Activated CD4-positive, CD25-positive, alpha-beta regulatory T cell treated with anti-CD3 and anti-CD28 coated beads, Interleukin-2, amount 50 U/mL, for 16 hours (primary cell): ENCODE results near the gene DST.
"Not testable (repeated sequence)": the region's sequence is repeated elsewhere in the genome, so short reads cannot be mapped to it uniquely, and the experiment has no call there.

Experiments used
- DNase-seq: peaks from one replicate; pipeline ENCODE4 v3.0.0-alpha.2; 2020; ENCODE audit warnings: low read depth, low spot score

The DST gene

DNA sequence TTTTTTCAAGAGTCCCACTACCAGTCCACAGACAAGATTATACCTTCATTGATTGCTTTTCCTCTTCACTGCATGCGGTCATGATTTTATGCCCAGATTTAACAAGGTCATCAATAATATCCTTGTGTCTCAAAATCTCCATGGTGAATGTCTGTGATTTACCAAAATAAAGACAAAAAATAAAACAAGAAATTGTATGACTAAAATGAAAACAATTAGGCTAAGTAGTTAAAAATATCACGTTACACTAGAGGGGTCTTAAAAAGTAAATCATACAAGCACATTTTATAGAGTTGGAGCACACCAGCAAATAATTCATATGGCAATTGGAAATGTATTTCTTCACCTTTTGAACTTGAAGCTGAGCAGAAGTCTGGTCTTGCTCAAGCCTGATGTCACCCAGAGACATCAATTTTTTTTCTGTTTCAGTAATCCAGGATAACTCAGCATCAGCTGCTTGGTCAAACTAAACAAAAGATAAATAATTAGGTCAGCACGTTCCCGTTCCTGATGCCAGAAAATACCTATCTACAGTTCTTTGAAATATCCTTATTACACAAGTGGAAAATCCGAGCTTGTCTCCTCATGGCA, 125.4 kb downstream of the DST start:
- DNase-seq = no peak

DNA sequence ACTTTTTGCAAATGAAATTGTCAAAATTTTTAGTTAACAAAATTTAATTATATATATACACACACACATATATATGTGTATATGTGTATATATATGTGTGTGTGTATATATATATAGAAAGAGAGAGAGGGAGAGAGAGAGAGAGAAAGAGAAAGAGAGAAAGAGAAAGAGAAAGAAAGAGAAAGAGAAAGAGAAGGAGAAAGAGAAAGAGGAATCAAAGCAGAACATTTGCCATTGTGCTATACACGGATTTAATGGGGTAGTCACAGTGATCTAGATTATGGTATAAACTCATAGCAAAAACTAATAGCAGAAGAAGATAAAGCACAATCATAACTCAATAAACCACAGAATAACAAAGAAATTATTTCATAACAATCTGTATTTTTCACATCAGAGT, 126.7 kb downstream of the DST start:
- no peak for DNase-seq

DNA sequence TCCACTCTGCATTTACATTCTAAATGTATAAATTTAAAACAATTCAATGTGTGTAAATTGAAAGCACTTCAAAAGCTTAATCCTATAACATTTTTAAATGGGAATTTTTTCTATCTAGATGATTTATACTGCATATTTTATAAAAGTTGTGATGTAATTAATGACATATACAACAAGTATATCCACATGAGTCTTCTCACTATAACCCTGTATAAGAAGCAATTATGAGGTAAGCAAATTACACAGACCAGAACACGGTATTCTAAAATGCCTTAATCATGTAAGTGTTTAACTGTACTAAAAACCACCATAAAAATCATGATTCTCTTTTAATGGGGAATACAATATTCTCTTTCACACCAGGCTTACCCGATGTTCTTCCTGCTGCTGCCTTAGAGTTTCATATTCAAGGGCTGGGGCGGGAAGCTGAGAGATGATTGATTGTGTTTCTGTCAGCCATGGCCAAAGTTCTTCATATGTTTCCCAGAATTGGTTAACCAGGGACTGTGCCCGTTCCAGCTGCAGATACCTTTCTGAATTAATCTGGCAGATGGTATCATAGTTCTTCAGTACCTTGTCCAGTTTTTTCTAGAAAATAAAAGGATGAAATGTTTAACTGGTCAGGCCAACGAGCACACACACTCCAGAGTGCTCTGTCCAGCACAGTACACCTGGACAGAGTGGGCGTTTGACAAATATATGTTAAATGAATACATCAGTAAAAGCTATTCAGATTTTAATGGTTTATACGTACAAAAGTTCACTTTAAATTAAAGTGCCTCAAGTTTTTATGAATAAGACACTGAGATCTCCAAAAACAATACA, 127.4 kb downstream of the DST start:
- DNase-seq = no peak

DNA sequence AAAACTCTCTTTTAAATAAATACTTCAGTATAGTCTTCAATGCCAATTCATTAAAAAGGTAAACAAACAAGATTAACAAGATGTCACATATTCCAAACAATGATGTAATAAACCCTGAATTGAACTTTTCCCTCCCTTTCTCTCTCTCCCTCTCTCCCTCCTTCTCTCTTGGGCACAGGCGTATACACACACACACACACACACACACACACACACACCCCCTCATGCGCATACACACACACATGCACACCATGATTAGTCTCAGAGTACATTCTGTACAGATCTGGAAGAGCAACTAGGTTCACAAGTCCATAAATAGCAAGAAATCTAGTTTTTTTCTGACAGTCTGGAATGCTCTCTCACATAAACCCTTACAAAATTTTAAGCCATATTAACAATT, 128.3 kb downstream of the DST start:
- no peak for DNase-seq

DNA sequence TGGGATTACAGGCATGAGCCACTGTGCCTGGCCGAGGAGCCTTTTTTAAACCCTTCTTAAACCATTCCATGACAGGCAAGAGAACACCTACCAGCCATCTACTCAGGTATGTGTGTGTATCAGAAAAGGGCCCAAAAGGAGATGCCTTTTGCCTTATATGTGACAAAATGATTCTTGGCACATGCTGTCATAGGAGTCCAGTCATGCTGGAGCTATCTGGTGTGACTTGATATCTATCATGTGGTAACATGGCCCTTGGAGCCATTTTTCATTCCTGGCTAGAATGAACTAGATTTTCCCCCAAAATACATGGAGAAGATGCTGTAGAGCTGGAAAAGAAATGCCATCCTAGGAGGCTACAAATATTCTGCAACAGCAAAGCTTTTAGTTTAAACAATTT, 129.1 kb downstream of the DST start:
- DNase-seq = no peak

DNA sequence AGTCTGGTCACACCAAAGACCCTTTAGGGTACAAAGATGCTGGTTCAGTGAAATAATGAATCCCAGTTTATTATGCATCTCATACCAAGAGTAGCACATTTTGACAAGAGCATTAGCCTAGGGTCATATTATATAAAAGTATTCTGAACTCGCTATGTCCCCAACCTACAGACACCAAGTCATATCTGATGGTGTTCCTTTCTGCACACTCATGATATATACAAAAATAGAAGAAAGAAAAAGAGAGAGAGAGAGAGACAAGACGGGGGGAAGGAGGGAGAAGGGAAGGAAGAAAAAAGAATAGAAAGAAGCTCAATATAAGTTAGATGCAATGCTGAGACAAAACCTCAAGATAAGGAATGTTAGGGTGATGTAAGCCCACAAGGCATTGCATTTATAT, 131.1 kb downstream of the DST start:
- no peak for DNase-seq

DNA sequence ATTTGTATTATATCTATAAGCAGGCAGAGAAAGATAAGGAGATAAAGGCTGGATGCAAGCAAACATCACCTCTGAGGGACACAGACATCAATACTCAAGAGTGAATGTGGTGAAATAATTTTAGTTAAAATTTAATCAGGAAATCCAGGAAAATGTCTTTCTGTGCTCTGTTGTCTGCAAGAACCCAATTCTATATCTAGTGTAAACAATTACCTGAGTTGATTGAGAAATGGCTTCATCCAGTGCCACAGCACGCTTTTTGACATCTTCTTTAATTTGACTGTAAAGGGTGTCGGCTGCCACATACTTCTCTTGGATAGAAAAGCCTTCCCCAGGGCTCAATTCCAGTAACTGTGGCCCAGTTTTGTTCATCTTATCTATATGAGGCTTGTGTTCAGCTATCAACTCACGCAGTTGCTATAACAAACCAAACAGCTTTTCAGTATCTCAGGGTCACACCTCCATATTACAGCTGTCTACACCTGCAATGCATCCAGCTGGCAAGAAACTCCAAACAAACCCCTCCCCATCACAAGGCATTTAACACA, 131.6 kb downstream of the DST start:
- no peak for DNase-seq

DNA sequence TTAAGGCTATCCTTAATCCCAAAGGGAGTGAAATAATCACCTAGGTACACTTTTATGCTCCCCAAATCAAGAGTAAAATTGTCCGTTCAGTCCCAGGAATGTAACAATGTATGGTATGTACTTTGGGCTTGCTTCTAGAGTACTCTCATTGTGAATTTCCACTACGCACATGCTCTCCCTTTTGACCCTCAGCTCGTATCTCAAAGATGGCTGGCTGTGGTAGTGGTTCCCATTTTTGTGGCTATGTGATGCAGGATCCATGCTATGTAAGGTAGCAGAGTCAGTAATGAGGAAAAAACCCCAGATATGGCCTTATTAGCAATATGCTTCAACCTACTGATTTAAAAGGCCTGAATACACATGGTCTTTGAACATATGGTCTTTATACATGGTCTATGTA, 133.7 kb downstream of the DST start:
- DNase-seq = no peak

DNA sequence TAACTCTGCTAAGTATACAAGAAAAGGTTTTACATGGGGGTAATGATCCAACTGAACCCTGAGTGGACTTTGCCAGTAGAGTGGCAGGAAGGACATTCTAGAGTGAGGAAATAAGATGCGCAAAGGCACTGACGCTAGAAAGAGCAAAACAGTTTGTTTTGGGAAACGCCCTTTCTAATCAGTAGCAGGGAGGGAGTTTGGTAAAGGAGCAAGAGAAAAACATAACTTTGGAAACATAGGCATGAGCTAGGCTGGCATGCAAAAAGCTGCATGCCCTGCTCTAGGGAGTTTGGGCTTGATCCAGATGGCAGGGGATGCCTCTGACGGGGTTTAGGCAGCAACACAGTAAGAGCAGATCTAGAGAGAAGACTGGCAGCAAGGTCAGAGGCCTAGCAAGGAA, 135.2 kb downstream of the DST start:
- no peak for DNase-seq

DNA sequence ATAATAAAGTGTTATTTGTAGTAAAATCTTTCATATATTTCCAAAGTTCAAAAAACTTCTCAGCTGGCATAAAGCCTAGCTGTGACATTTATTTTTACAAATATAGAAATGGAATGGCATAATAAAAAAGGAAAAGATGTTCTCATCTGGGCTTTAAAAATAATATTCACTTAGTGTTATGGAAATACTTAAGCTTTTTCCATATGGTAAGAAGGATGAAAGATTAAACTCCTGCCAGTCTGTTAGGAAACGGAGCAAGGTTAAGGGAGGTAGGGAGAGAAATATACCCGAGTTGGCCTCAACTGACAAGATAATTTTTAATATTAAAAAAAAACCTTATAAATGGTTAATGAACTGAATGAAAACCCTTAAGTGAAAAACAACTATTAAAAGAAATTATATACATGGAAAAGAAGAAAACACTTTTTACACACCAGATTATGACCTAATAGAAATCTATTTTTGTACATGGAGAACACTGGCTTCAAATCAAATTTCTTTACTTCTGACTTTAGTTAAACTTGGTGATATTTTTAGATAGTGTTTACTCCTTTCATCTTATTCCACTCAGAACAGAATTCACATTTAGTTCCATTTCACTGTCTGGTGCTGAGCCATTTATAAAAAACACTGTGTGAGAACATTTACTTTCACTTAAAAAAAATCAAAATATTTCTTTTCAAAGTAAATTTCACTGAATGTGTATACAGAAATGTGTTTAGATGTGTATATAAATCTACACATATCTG, 137.0 kb downstream of the DST start:
- no peak for DNase-seq

DNA sequence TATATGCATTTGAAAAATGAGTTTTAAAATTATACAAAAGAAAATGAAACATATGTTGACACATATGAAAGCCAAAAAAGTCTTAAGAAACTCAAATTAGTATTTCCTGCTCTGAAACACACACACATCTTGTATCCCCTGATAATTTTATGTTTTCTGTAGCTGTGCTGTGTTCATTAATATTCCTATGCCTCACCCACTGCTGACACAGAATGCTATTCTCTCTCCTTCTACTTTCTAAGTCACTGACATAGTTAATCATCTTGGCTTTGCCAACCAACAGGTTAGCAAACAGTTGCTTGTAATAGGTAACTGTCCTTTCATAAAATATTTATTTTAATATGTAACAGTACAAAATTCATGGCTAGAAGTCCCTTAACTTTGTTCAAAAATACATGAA, 140.7 kb downstream of the DST start:
- no peak for DNase-seq

DNA sequence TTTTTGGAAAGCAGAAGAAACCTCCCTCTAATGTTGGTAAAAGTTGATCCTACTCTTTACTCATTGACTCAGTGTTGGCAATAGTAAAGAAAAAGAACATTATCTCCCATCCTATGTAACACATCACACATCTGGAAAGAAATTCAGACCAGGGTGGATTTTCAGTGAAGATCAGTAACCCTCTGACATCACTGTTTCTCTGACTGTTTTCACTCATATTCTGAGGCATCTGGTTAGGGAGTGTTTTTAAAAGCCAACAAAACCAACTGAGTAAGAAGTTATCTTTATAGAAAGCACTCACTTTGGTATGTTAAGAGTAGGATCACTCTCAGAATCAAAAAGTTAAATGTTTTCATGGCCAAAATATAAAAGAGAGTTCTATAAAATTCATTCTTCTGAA, 143.6 kb downstream of the DST start:
- no peak for DNase-seq

DNA sequence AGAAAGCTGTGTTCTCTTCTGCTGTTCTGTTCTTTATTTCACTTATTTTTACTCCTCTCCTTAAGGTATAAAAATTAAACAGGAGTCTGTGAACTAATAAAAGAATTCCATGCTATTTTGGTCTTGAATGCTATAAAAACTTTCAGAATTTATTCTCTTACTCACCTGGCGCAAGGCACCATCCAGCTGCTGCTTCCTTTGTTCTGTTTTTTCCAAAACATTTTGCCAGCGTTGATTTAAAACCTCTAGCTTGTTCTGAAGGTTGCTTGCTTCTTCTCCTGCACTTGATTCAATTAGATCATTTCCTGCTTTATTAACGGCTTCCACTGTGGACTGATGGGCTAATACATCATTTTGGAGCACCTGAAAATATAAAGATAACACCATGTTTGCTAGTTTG, 145.0 kb downstream of the DST start:
- no peak for DNase-seq

DNA sequence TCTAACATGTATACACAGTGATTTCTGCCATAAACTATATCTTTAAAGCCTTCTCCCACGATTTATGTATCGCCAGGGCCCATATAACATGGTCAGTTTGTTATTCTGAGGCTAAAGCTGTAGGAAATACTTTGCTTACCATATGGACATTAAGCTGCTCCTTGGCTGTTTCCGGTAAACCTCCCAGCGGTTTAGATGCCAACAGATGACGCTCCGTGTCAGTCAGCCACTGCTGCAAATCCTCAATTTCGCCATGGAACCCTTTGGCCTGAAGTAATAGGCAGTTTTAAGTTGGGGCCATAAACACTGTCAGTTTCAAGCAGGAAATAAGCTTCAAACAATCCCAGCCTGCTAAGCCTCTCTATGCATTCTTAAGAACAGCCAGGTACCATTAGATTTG, 145.4 kb downstream of the DST start:
- no peak for DNase-seq

DNA sequence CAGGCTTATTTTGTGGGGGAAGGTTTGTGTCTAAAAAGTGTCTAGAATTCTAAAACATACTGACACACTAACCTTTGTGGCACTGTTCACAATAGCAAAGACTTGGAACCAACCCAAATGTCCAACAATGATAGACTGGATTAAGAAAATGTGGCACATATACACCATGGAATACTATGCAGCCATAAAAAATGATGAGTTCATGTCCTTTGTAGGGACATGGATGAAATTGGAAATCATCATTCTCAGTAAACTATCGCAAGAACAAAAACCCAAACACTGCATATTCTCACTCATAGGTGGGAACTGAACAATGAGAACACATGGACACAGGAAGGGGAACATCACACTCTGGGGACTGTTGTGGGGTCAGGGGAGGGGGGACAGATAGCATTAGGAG, 146.0 kb downstream of the DST start:
- DNase-seq = not testable (repeated sequence)

DNA sequence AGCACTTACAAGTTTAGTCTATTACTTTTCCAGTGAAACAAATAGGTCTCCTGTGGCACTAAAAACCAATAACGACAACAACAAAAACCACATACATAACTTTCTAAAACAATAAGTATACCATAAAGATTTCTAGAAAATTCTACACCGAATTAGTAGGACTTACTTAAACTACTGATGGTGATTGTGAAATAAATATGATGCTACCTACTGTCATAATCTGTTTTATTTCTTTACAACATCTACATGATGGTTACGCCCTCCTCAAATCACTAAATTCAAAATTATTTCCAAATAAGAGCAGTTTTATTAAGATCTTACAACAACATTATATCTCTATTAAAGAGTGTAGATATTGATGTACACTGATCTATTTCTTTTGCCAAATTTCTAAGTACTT, 147.0 kb downstream of the DST start:
- no peak for DNase-seq

DNA sequence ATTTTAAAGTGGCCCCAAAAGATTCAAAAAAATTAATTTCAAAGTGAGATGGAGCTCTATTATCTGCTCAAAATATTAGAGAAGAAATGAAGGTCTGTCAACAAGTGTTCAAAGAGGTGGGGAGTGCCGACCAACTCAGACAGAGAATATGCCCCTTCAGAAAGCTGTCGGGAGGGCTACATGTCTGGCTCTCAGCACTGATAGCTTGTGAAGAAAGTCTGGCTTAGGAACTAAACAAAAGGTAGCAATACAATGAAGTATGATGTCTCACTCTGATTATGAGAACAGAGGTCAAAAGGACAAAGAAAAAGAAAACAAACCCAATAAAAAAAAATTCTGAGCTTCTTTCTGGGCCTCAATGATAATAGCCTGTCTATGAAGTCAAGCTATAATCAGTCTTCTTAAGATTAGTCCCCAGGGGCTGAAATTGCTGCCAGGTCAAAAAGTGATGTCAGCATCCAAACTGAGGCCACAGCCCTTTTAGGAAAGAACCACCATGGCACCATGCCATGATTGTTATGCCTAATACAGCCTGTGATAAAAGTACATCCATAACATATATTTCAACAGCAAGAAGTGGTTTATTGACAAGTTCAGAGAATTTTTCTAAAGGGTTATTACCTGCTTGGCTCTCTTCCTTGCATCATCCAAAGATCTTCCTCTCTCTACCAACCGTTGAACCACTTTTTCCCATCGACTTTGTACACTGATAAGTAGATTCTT, 150.9 kb downstream of the DST start:
- DNase-seq = no peak

DNA sequence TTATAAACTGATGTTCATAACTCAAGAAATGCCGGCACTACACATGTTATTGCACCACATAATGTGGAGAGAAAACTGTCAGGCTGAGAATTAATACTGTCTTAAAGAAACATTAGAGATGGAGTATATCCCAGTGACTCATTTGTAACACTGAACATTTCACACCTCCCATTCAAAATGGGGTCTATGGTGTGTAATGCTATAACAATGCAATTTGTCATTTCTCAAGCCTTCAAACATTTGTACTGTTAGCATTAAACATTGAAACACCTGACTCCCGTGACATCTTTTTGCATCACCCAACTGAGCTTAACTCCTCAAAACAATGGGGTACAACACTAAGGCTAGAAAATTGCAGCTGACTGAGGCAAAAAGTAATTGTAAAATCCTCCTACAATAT, 151.7 kb downstream of the DST start:
- DNase-seq = no peak

DNA sequence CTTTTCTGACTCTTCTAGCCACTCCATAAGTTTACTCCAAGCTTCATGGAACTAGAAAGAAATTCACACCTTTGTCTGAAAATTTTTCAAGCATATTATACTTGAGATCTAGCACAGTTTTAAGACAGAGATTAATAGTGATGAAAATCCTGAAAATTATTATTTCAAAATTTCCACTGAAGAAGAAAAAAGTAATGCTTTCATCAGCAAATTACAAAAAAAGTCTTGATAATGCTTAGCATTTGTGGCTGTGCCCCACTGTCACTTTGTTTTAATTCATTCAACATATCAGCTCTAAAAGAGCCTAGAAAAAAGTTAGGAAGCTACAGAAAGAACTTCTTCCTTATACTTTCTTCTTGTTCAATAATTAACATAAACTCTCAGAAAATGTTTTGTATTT, 153.1 kb downstream of the DST start:
- no peak for DNase-seq

DNA sequence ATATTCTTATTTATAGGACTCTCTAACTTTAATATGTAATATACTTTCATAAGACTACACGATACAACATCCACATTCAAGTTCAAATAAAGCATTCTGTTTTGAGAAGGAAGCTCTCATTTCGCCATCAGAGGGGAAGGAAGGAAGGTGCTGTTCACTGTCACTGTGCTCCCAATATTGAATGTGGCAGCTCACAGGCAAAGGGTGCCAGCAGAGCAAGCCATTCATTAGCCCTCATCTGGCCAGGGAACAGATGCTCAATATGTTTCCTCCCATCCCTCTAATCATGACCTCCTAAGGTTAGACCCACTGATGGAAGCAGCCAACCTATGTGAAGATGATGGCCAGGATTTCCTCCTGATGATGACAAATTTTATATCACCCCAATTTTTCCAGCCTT, 154.4 kb downstream of the DST start:
- no peak for DNase-seq

DNA sequence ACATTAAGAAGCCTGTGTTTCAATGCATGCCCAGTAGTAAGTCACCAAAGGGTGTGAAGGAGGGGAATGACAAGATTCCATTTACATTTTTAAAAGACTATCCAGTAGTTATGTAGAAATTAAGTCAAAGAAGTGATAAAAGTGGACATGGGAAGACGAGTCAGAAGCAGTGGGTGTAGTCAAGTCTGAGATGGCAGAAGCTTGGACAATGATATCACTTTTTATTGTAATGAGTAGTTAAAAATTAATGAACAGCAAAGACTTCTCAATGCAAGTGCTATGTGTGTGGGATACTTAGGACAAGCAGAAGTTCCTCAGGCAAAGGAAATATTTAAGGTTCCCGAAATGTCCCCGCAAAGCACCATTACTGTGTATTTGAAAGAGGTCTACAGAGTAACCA, 156.0 kb downstream of the DST start:
- no peak for DNase-seq

DNA sequence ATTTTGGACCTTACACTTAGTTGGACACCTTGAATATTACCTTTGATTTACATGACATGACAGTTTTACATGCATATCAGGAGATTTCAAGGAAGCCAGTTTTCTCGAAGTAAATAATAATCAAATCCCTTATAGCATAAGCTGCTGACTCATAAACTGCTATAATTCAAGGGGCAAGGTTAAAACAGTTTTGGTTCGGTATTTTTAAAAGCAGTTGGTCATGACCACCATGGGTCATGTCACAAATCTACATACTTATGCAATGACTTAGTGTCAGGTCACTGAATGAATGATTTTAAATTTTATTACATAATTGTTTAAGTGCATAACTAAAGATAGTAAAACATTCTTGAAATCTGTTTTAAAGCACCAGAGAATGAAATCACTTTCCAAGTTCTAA, 158.0 kb downstream of the DST start:
- no peak for DNase-seq
